Smooth muscle cell (in vitro differentiated cells): ENCODE data around the gene GPR26. TPM values are rescaled to one million over a fixed set of nuclear protein-coding genes. Genes with fewer than 3 reads are reported as not detected.

Experiments
- DNase-seq: peaks from one replicate; lab custom pipeline; 2025; ENCODE audit not compliant: unreplicated experiment; lab: John Stamatoyannopoulos, UW
- H2AFZ ChIP-seq: fragments of 200-600 bp; sonication (generic); 2 replicates; pipeline ENCODE4 v1.6.0; 2016; ENCODE audit warnings: antibody characterized with exemption, low read depth, mild to moderate bottlenecking
- H3F3A ChIP-seq: fragments of 200-600 bp; sonication (generic); 2 replicates; pipeline ENCODE4 v1.6.0; 2017; ENCODE audit warnings: antibody characterized with exemption, low read depth
- H3K27ac ChIP-seq: fragments of 200-600 bp; sonication (generic); 2 replicates; pipeline ENCODE4 v1.5.1; 2016; ENCODE audit warnings: low read depth, mild to moderate bottlenecking
- H3K27me3 ChIP-seq: fragments of 200-600 bp; sonication (generic); 2 replicates; pipeline ENCODE4 v1.6.1; 2016; ENCODE audit warnings: low read depth, mild to moderate bottlenecking
- H3K36me3 ChIP-seq: fragments of 200-600 bp; sonication (generic); 2 replicates; pipeline ENCODE4 v1.5.1; 2016; ENCODE audit warnings: low read depth
- H3K4me1 ChIP-seq: fragments of 200-600 bp; sonication (generic); 2 replicates; pipeline ENCODE4 v1.5.1; 2016; ENCODE audit warnings: low read depth
- H3K4me2 ChIP-seq: fragments of 200-600 bp; sonication (generic); 2 replicates; pipeline ENCODE4 v1.6.0; 2016; ENCODE audit warnings: mild to moderate bottlenecking
- H3K4me3 ChIP-seq: fragments of 200-600 bp; sonication (generic); 2 replicates; pipeline ENCODE4 v1.5.1; 2016; ENCODE audit warnings: mild to moderate bottlenecking
- H3K79me2 ChIP-seq: fragments of 200-600 bp; sonication (generic); 2 replicates; pipeline ENCODE4 v1.6.0; 2016; ENCODE audit warnings: low read depth, mild to moderate bottlenecking
- H3K9ac ChIP-seq: fragments of 200-600 bp; sonication (generic); 2 replicates; pipeline ENCODE4 v1.6.0; 2016; ENCODE audit warnings: low read depth
- H3K9me3 ChIP-seq: fragments of 200-600 bp; sonication (generic); replicated peaks from 2 replicates; pipeline ENCODE4 v1.5.1; 2016; ENCODE audit warnings: low read depth
- H4K20me1 ChIP-seq: fragments of 200-600 bp; sonication (generic); 2 replicates; pipeline ENCODE4 v1.6.0; 2016; ENCODE audit warnings: low read depth
- WGBS: methylation state at CpG from one replicate; pipeline ENCODE4 v1.1.7; 2016; ENCODE audit warnings: low lambda C conversion rate; 5-methylcytosine and 5-hydroxymethylcytosine counted together
- polyA plus RNA-seq: library from polyadenylated mRNA; unstranded; fragments of >200 nt; fragmentation: Nextera tagmentation; extraction: Ambion mirVana; gene quantifications from 2 replicates; pipeline ENCODE4 v1.2.1, GENCODE V29; 2016
- total RNA-seq: library from RNA; depleted of rRNA; stranded (reverse); fragments of >200 nt; gene quantifications from 2 replicates; pipeline ENCODE4 v1.2.3, GENCODE V29; 2014
- TF ChIP-seq, protein P1 (sequence below): fragments of 200-600 bp; sonication (generic); IDR thresholded peaks from 2 replicates; pipeline ENCODE4 v1.5.1; 2017; ENCODE audit warnings: borderline replicate concordance, mild to moderate bottlenecking, antibody characterized with exemption; ENCODE audit not compliant: insufficient read depth, poor library complexity, severe bottlenecking

The GPR26 gene
- total and polyA plus RNA-seq, 2 experiments from 2014 or later: not detected

DNA sequence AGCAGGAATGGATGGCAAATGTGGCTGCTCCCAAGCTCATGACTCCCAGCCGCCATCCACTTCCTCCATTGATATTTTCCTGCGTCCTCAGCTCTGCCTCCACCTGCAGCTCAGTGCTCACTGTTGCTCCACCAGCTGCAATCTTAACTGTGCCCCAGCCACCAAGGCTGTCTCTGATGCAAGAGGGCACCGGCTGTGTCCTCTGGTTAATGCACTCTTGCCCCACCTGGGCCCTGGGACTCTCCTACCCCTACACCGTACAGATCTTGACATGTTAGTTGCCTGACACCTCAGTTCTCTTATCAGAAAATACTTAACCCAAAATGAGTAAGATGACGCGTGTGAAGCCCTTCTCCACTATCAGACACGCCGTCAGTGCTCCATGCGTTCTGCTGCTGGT is 45.5 kb upstream of the GPR26 start:
- Histone ChIP-seq H3K4me2 (no peak overlapping the region), H4K20me1 (no peaks in the 10 kb centered on the region), H3K9ac (no peak overlapping the region), H3K79me2 (no peaks in the 10 kb centered on the region), H3F3A (no peaks in the 10 kb centered on the region), H3K36me3 (no peaks in the 10 kb centered on the region), H2AFZ (no peak overlapping the region), H3K4me1 (no peaks in the 10 kb centered on the region), H3K9me3 (no peaks in the 10 kb centered on the region), H3K27ac (no peak overlapping the region), H3K27me3 (peaks cover 21% of the 10 kb centered on the region), H3K4me3 (no peak overlapping the region)
- no peak for DNase-seq
- WGBS: 75% methylated on average over 9 of the region's 9 CpGs
- TF ChIP-seq, protein P1, sequence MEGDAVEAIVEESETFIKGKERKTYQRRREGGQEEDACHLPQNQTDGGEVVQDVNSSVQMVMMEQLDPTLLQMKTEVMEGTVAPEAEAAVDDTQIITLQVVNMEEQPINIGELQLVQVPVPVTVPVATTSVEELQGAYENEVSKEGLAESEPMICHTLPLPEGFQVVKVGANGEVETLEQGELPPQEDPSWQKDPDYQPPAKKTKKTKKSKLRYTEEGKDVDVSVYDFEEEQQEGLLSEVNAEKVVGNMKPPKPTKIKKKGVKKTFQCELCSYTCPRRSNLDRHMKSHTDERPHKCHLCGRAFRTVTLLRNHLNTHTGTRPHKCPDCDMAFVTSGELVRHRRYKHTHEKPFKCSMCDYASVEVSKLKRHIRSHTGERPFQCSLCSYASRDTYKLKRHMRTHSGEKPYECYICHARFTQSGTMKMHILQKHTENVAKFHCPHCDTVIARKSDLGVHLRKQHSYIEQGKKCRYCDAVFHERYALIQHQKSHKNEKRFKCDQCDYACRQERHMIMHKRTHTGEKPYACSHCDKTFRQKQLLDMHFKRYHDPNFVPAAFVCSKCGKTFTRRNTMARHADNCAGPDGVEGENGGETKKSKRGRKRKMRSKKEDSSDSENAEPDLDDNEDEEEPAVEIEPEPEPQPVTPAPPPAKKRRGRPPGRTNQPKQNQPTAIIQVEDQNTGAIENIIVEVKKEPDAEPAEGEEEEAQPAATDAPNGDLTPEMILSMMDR: no peak

GRCh38 chr10:123621492-123621891 is 44.7 kb upstream of the GPR26 start:
- Histone ChIP-seq H3K27ac (no peak overlapping the region), H3K27me3 (peaks cover 21% of the 10 kb centered on the region), H3K4me2 (no peak overlapping the region), H3K4me1 (no peaks in the 10 kb centered on the region), H3K9ac (no peak overlapping the region), H3K79me2 (no peaks in the 10 kb centered on the region), H4K20me1 (no peaks in the 10 kb centered on the region), H3K9me3 (no peaks in the 10 kb centered on the region), H2AFZ (no peak overlapping the region), H3F3A (no peaks in the 10 kb centered on the region), H3K36me3 (no peaks in the 10 kb centered on the region), H3K4me3 (no peak overlapping the region)
- no peak for DNase-seq
- TF ChIP-seq, protein P1: no peak
- 79% methylated on average over 2 of the region's 2 CpGs for WGBS

DNA sequence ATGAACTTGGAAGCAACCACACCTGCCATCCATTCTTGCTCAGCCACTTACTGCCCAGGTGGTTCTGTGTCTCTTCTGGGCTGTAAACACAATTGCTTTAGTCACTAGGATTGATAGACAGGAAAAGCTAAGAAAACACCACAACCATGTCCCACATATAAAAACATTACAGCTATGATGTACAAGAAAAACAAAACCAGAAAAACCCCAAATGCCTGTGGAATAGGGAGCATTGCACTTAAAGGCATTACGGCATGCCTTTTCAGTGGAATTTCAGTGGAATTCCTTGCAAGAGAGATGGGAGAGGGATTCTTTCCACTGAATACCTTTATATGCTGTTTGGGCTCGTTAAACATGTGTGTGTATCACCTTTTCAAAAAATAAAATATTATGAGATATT is 44.2 kb upstream of the GPR26 start:
- no peaks in the 10 kb centered on the region for H3K4me1 ChIP-seq
- no peaks in the 10 kb centered on the region for H3K79me2 ChIP-seq
- H3F3A ChIP-seq: no peaks in the 10 kb centered on the region
- H3K36me3 ChIP-seq: no peaks in the 10 kb centered on the region
- WGBS: 87% methylated on average over 2 of the region's 2 CpGs
- no peaks in the 10 kb centered on the region for H3K9me3 ChIP-seq
- H3K27me3 ChIP-seq: peaks cover 21% of the 10 kb centered on the region
- H3K27ac ChIP-seq: no peak overlapping the region
- no peaks in the 10 kb centered on the region for H4K20me1 ChIP-seq
- no peak overlapping the region for H2AFZ ChIP-seq
- TF ChIP-seq, protein P1: no peak
- H3K4me3 ChIP-seq: no peak overlapping the region
- no peak for DNase-seq
- H3K4me2 ChIP-seq: no peak overlapping the region
- H3K9ac ChIP-seq: no peak overlapping the region

DNA sequence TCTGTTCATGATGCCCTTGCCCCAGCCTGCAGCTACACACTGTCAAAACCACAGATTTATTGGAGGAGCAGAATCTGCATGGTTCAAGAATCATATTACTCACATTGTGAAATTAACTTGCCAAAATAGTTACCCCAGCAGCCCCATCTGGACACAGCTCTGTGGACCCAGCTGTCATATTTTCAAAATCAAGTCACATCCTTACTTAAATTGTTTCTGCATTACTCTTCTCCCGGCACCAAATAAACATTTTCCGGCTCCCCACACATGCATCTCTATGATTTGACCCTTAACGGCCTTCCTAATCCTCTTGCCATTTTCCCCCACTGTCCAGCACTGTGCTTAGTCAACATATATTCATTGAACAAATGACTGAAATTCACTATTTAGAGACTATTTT is 43.8 kb upstream of the GPR26 start:
- no peaks in the 10 kb centered on the region for H3F3A ChIP-seq
- no peaks in the 10 kb centered on the region for H3K79me2 ChIP-seq
- H4K20me1 ChIP-seq: no peaks in the 10 kb centered on the region
- H3K27me3 ChIP-seq: peaks cover 21% of the 10 kb centered on the region
- no peak overlapping the region for H3K4me3 ChIP-seq
- no peak overlapping the region for H3K4me2 ChIP-seq
- no peak for DNase-seq
- H3K4me1 ChIP-seq: no peaks in the 10 kb centered on the region
- H3K27ac ChIP-seq: no peak overlapping the region
- no peaks in the 10 kb centered on the region for H3K36me3 ChIP-seq
- H3K9ac ChIP-seq: no peak overlapping the region
- TF ChIP-seq, protein P1: no peak
- no peaks in the 10 kb centered on the region for H3K9me3 ChIP-seq
- 52% methylated on average over 3 of the region's 3 CpGs for WGBS
- no peak overlapping the region for H2AFZ ChIP-seq
